ENCODE results near the gene LEMD1.

LEMD1 gene

GRCh38 chr1:205421798-205422197 lies at the start of gene LEMD1:
LEMD1 (minus strand) TSS chr1:205422056; CDS start chr1:205420536, 1,520 bp downstream.
- no peak within 1 kb of the TSS for H3K4me3 ChIP-seq (ENCODE audit: low read length)
- no peak for DNase-seq (ENCODE audit: low read depth)
- no peak for TF ChIP-seq CTCF (conservative IDR thresholded peaks at IDR 0.05; ENCODE audit: low read length)

GRCh38 chr1:205470131-205470530 lies 48.3 kb upstream of the LEMD1 start:
- no peak for TF ChIP-seq CTCF (conservative IDR thresholded peaks at IDR 0.05; ENCODE audit: low read length)
- H3K4me3 ChIP-seq (ENCODE audit: low read length): no peak overlapping the region
- no peak for DNase-seq (ENCODE audit: low read depth)

- no peak for TF ChIP-seq CTCF (conservative IDR thresholded peaks at IDR 0.05; ENCODE audit: low read length)
Observed at GRCh38 chr1:205466595-205467220, 44.9 kb upstream of the LEMD1 start.

GRCh38 chr1:205465392-205465791 lies 43.5 kb upstream of the LEMD1 start:
- TF ChIP-seq CTCF (conservative IDR thresholded peaks at IDR 0.05; ENCODE audit: low read length): no peak
- no peak overlapping the region for H3K4me3 ChIP-seq (ENCODE audit: low read length)
- no peak for DNase-seq (ENCODE audit: low read depth)

More at GRCh38 chr1:205466595-205467220, 44.9 kb upstream of the LEMD1 start:
- DNase-seq (ENCODE audit: low read depth): no peak
- H3K4me3 ChIP-seq (ENCODE audit: low read length): no peak overlapping the region

GRCh38 chr1:205458777-205459566 lies 37.1 kb upstream of the LEMD1 start:
- no peak overlapping the region for H3K4me3 ChIP-seq (ENCODE audit: low read length)
- peak; percentile 41 for DNase-seq (ENCODE audit: low read depth)
- no peak for TF ChIP-seq CTCF (conservative IDR thresholded peaks at IDR 0.05; ENCODE audit: low read length)

- DNase-seq (ENCODE audit: low read depth): no peak
- no peak overlapping the region for H3K4me3 ChIP-seq (ENCODE audit: low read length)
- no peak for TF ChIP-seq CTCF (conservative IDR thresholded peaks at IDR 0.05; ENCODE audit: low read length)
Observed at GRCh38 chr1:205456868-205457745, 35.3 kb upstream of the LEMD1 start.

All from AG10803 (cell line).